Endodermal cell (in vitro differentiated cells): ENCODE data around the gene C19orf12. TPM values are rescaled to one million over a fixed set of nuclear protein-coding genes. Genes with fewer than 3 reads are reported as not detected.
A peak's percentile ranks its signal among the peaks of the same experiment; 100 is the strongest.

Experiments used
- DNase-seq: peaks from one replicate; pipeline ENCODE4 v3.0.0-alpha.2; 2017
- H3K27ac ChIP-seq: 2 replicates; pipeline ENCODE4 v1.5.1; 2013; ENCODE audit warnings: mild to moderate bottlenecking, low read depth, low read length, moderate library complexity
- H3K27me3 ChIP-seq: 2 replicates; pipeline ENCODE4 v1.6.1; 2013; ENCODE audit warnings: mild to moderate bottlenecking, low read length, moderate library complexity; ENCODE audit not compliant: insufficient read depth, control insufficient read depth, poor library complexity, severe bottlenecking
- H3K36me3 ChIP-seq: 2 replicates; pipeline ENCODE4 v1.7.0; 2013; ENCODE audit warnings: mild to moderate bottlenecking, low read length, moderate library complexity; ENCODE audit not compliant: control insufficient read depth, insufficient read depth
- H3K4me1 ChIP-seq: one replicate; pipeline ENCODE4 v1.7.0; 2013; ENCODE audit warnings: low read length; ENCODE audit not compliant: control insufficient read depth, insufficient read depth
- H3K4me3 ChIP-seq: 2 replicates; pipeline ENCODE4 v1.5.1; 2013; ENCODE audit warnings: mild to moderate bottlenecking, low read length, moderate library complexity
- H3K9ac ChIP-seq: 2 replicates; pipeline ENCODE4 v1.6.1; 2013; ENCODE audit warnings: mild to moderate bottlenecking, low read length, moderate library complexity; ENCODE audit not compliant: poor library complexity, severe bottlenecking; ENCODE audit errors: extremely low read depth
- H3K9me3 ChIP-seq: 2 replicates; pipeline ENCODE4 v1.6.1; 2013; ENCODE audit warnings: mild to moderate bottlenecking, low read length, moderate library complexity; ENCODE audit not compliant: control insufficient read depth
- H3K27ac Mint-ChIP-seq: 2 replicates; pipeline ENCODE4 v1.8.0; 2020; ENCODE audit warnings: mixed read lengths
- H3K27me3 Mint-ChIP-seq: 2 replicates; pipeline ENCODE4 v1.8.0; 2021; ENCODE audit warnings: mild to moderate bottlenecking, mixed read lengths; ENCODE audit not compliant: insufficient read depth
- H3K36me3 Mint-ChIP-seq: 2 replicates; pipeline ENCODE4 v1.8.0; 2020; ENCODE audit warnings: low read depth, mixed read lengths
- H3K4me1 Mint-ChIP-seq: 2 replicates; pipeline ENCODE4 v1.8.0; 2020; ENCODE audit warnings: mixed read lengths
- H3K4me3 Mint-ChIP-seq: 2 replicates; pipeline ENCODE4 v1.8.0; 2020; ENCODE audit warnings: mild to moderate bottlenecking, moderate library complexity, mixed read lengths
- H3K9me3 Mint-ChIP-seq: 2 replicates; pipeline ENCODE4 v1.8.0; 2020; ENCODE audit warnings: mild to moderate bottlenecking, mixed read lengths
- WGBS, 2 experiments: methylation state at CpG; one replicate each; pipeline versions ENCODE4 v1.1.5 to v1.1.7; 2013; ENCODE audit warnings: missing lambda C conversion rate in 2 of 2, mixed read lengths in 1 of 2; ENCODE audit not compliant: insufficient coverage in 1 of 2, insufficient read length in 1 of 2; 5-methylcytosine and 5-hydroxymethylcytosine counted together
- total RNA-seq, 2 donors: library from RNA; stranded (reverse); fragmentation: NEBNext Ultra II Directional in 1 of 2; extraction: Animal tissue kit (Norgen Biotek cat#: 25700) in 1 of 2; gene quantifications; 2 replicates in 1 of 2; 3 replicates in 1 of 2; pipeline ENCODE4 v1.2.1, GENCODE V29; 2021
- TF ChIP-seq, protein P1 (sequence below): fragments of 200-600 bp; sonication (generic); conservative IDR thresholded peaks from 2 replicates; pipeline ENCODE4 v1.5.0; 2021; ENCODE audit warnings: antibody characterized with exemption, mild to moderate bottlenecking

The C19orf12 gene
- total RNA-seq, 2 donors from 2014 or later = 18.9 to 22.9 TPM

DNA sequence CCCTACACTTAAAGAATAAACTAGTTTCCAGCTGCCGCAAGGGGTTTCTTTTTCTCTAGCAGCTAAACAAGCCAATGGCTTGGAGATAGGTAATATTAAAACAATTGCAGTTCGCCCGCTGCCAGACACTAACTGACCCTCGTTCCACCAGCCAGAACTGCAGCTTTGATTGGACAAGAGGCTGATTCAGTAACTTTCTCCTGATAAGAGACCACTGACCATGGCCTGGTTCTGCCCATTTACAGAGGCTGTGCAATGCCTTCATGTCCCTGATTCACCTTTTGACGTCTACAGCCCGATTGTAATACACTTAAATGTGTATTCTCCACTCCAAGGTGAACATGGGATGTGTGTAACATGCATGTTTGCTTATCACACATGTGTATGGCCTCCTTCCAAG, 12.8 kb upstream of the C19orf12 start:
- DNase-seq = no peak
- 90 to 92% methylated on average over 5 to 6 of the region's 6 CpGs for WGBS, 2 experiments
- no peaks in the 10 kb centered on the region for H3K4me1 Mint-ChIP-seq
- H3K27me3 ChIP-seq = peaks cover 13% of the 10 kb centered on the region
- no peak overlapping the region for H3K27ac ChIP-seq
- no peaks in the 10 kb centered on the region for H3K9me3 ChIP-seq
- no peak overlapping the region for H3K4me3 Mint-ChIP-seq
- no peaks in the 10 kb centered on the region for H3K36me3 Mint-ChIP-seq
- no peaks in the 10 kb centered on the region for H3K4me1 ChIP-seq
- no peak overlapping the region for H3K4me3 ChIP-seq
- H3K36me3 ChIP-seq = no peaks in the 10 kb centered on the region
- H3K9me3 Mint-ChIP-seq = no peaks in the 10 kb centered on the region
- no peak overlapping the region for H3K9ac ChIP-seq
- TF ChIP-seq, protein P1, sequence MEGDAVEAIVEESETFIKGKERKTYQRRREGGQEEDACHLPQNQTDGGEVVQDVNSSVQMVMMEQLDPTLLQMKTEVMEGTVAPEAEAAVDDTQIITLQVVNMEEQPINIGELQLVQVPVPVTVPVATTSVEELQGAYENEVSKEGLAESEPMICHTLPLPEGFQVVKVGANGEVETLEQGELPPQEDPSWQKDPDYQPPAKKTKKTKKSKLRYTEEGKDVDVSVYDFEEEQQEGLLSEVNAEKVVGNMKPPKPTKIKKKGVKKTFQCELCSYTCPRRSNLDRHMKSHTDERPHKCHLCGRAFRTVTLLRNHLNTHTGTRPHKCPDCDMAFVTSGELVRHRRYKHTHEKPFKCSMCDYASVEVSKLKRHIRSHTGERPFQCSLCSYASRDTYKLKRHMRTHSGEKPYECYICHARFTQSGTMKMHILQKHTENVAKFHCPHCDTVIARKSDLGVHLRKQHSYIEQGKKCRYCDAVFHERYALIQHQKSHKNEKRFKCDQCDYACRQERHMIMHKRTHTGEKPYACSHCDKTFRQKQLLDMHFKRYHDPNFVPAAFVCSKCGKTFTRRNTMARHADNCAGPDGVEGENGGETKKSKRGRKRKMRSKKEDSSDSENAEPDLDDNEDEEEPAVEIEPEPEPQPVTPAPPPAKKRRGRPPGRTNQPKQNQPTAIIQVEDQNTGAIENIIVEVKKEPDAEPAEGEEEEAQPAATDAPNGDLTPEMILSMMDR = no peak
- no peak overlapping the region for H3K27ac Mint-ChIP-seq
- H3K27me3 Mint-ChIP-seq = peaks cover 24% of the 10 kb centered on the region

DNA sequence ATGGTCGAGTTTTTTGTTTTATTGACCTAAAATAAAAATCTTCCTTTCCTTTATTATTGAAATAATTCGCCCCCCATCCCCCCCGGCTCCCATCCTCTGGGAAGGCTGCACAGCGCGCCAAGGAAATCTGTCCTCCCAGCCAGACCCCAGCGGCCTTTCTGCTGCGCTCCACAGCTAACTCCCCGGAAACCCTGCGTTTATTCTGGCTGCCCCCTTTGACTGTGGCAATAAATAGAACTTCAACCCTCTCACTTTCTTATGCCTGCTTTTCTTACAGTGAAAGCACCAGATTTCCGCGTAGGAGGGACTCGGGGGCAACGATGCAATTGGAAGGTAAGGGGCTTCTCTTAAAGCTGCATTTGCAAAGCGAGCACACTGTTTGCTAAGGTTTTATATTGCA, 9.7 kb upstream of the C19orf12 start:
- H3K9me3 Mint-ChIP-seq = no peaks in the 10 kb centered on the region
- no peaks in the 10 kb centered on the region for H3K4me1 ChIP-seq
- no peaks in the 10 kb centered on the region for H3K9me3 ChIP-seq
- DNase-seq = no peak
- no peaks in the 10 kb centered on the region for H3K27me3 ChIP-seq
- peaks cover 18% of the 10 kb centered on the region for H3K27me3 Mint-ChIP-seq
- TF ChIP-seq, protein P1 = no peak
- H3K4me3 Mint-ChIP-seq = peak overlapping the region; percentile 55
- H3K27ac Mint-ChIP-seq = no peak overlapping the region
- no peaks in the 10 kb centered on the region for H3K36me3 ChIP-seq
- H3K27ac ChIP-seq = peak overlapping the region; percentile 81
- no peak overlapping the region for H3K9ac ChIP-seq
- H3K36me3 Mint-ChIP-seq = no peaks in the 10 kb centered on the region
- H3K4me1 Mint-ChIP-seq = no peaks in the 10 kb centered on the region
- 84 to 85% methylated on average over 5 to 14 of the region's 14 CpGs for WGBS, 2 experiments
- no peak overlapping the region for H3K4me3 ChIP-seq

DNA sequence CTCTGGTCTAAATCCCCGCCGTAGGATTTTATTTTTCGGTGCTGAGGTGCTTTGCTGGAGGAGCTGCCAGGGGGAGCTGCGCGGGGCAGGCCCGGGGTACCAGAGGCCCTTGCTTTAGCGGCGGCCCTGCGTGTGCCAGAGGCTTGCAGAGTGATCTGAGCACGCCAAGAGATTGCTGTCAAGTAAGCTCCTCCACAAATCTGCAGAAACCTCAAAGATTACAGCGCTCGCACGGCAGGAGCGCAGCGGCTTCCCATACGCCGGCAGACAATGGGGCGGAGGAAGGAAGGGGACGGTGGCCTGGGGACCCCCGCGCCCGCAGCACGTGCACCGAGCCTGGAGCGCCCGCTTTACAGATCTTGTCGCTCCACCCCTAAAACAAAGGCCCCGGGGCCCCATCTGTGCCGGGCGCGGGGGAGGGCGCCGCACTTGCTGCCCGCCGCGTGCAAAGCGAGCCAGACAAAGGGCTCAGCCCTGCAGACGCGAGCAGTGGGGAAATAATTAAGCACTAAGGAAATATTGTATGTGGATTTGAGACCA, 9.1 kb upstream of the C19orf12 start:
- DNase-seq = peak; percentile 77
- H3K4me3 Mint-ChIP-seq = peak overlapping the region; percentile 55
- H3K36me3 Mint-ChIP-seq = no peaks in the 10 kb centered on the region
- H3K4me1 Mint-ChIP-seq = no peaks in the 10 kb centered on the region
- H3K27me3 ChIP-seq = no peaks in the 10 kb centered on the region
- TF ChIP-seq, protein P1 = peak; percentile 53
- H3K9me3 Mint-ChIP-seq = no peaks in the 10 kb centered on the region
- 42 to 68% methylated on average over 21 to 39 of the region's 39 CpGs for WGBS, 2 experiments
- peak overlapping the region; percentile 76 for H3K27ac Mint-ChIP-seq
- no peaks in the 10 kb centered on the region for H3K9me3 ChIP-seq
- no peaks in the 10 kb centered on the region for H3K36me3 ChIP-seq
- peak overlapping the region; percentile 81 for H3K27ac ChIP-seq
- no peak overlapping the region for H3K9ac ChIP-seq
- H3K4me3 ChIP-seq = no peak overlapping the region
- no peaks in the 10 kb centered on the region for H3K4me1 ChIP-seq
- H3K27me3 Mint-ChIP-seq = peaks cover 18% of the 10 kb centered on the region
